ENCODE results near the gene GPC2. TPM values are rescaled to one million over a fixed set of nuclear protein-coding genes. Genes with fewer than 3 reads are reported as not detected.

The GPC2 gene
- total RNA-seq, 1 donor from 2014 or later, result 1.3 TPM

DNA sequence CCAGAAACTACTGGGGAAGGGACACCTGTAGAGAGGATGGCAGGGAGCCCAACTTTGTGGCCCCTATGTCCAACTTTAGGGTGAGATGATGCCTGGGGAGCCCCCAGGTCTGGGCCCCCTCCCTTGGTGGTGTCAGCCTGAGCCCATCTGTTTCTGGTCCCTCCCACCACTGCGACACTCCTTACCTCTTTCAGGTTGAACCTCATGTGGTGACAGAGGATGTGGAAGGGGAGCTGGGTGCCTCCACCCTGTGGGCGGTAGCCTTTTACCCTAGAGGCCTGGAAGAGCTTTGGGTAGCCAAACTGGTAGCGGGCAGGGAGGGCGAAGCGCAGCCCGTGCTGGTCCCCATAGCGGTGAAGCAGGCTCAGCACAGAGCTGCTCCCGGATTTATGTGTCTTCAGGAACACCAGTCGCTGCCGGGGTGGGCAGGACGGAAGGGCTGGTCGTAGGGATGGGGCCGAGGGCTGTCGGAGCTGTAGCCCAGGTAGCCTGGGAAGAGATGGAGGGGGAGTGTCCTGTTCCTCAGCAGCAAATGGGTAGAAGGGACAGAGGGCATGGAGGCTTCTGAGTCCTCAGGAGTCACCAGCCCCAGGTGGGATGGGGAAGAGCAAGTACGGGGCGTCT is 10.8 kb downstream of the GPC2 start:
- H3K36me3 ChIP-seq (ENCODE audit: control insufficient read depth, insufficient read depth, low read length), result no peaks in the 10 kb centered on the region
- TF ChIP-seq, protein P1, sequence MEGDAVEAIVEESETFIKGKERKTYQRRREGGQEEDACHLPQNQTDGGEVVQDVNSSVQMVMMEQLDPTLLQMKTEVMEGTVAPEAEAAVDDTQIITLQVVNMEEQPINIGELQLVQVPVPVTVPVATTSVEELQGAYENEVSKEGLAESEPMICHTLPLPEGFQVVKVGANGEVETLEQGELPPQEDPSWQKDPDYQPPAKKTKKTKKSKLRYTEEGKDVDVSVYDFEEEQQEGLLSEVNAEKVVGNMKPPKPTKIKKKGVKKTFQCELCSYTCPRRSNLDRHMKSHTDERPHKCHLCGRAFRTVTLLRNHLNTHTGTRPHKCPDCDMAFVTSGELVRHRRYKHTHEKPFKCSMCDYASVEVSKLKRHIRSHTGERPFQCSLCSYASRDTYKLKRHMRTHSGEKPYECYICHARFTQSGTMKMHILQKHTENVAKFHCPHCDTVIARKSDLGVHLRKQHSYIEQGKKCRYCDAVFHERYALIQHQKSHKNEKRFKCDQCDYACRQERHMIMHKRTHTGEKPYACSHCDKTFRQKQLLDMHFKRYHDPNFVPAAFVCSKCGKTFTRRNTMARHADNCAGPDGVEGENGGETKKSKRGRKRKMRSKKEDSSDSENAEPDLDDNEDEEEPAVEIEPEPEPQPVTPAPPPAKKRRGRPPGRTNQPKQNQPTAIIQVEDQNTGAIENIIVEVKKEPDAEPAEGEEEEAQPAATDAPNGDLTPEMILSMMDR (IDR thresholded peaks at IDR 0.05; ENCODE audit: insufficient read depth, low read length, severe bottlenecking), result no peak
- H3K27me3 ChIP-seq (ENCODE audit: control insufficient read depth, insufficient read depth, low read length), result peaks cover 6% of the 10 kb centered on the region
- no peak overlapping the region for H3K4me3 ChIP-seq (ENCODE audit: low read depth, low read length)
- no peak for FAIRE-seq
- DNase-seq (ENCODE audit: low read depth), result no peak

GRCh38 chr7:100163871-100164270 is 13.3 kb downstream of the GPC2 start:
- H3K36me3 ChIP-seq (ENCODE audit: control insufficient read depth, insufficient read depth, low read length), result no peaks in the 10 kb centered on the region
- TF ChIP-seq, protein P1 (IDR thresholded peaks at IDR 0.05; ENCODE audit: insufficient read depth, low read length, severe bottlenecking), result no peak
- DNase-seq (ENCODE audit: low read depth) (no peak), FAIRE-seq (no peak)
- no peak overlapping the region for H3K4me3 ChIP-seq (ENCODE audit: low read depth, low read length)
- no peaks in the 10 kb centered on the region for H3K27me3 ChIP-seq (ENCODE audit: control insufficient read depth, insufficient read depth, low read length)

- FAIRE-seq (no peak), DNase-seq (ENCODE audit: low read depth) (peak; percentile 83)
- H3K36me3 ChIP-seq (ENCODE audit: control insufficient read depth, insufficient read depth, low read length), result no peaks in the 10 kb centered on the region
- TF ChIP-seq, protein P1 (IDR thresholded peaks at IDR 0.05; ENCODE audit: insufficient read depth, low read length, severe bottlenecking), result no peak
- no peaks in the 10 kb centered on the region for H3K27me3 ChIP-seq (ENCODE audit: control insufficient read depth, insufficient read depth, low read length)
- no peak overlapping the region for H3K4me3 ChIP-seq (ENCODE audit: low read depth, low read length)
Measured at GRCh38 chr7:100163006-100163531, 14.1 kb downstream of the GPC2 start.

- Histone ChIP-seq H3K36me3 (ENCODE audit: control insufficient read depth, insufficient read depth, low read length) (peaks cover 13% of the 10 kb centered on the region), H3K4me3 (ENCODE audit: low read depth, low read length) (no peak overlapping the region), H3K27me3 (ENCODE audit: control insufficient read depth, insufficient read depth, low read length) (no peaks in the 10 kb centered on the region)
- TF ChIP-seq, protein P1 (IDR thresholded peaks at IDR 0.05; ENCODE audit: insufficient read depth, low read length, severe bottlenecking), result no peak
- no peak for FAIRE-seq
- no peak for DNase-seq (ENCODE audit: low read depth)
Measured at GRCh38 chr7:100160067-100160466, 17.1 kb downstream of the GPC2 start.

DNA sequence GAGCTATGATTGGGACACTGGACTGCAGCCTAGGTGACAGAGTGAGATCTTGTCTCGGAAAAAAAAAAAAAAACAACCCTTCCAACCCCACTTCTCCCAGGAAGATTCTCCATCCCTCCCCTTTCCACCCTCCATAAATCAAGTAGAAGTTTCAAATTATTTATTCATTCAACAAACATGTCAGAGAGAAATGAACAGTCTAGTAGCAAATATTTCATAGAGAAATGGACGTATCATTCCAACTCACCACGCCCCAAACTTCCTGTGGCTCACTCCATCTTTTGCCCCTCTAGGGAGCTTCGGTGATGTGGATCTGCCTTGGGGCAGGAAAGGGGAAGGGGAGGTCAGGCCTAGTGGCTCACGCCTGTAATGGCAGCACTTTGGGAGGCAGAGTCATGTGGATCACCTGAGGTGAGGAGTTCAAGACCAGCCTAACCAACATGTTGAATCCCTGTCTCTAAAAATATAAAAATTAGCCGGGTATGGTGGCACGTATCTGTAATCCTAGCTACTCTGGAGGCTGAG is 18.0 kb downstream of the GPC2 start:
- peak overlapping the region; percentile 78 for H3K4me3 ChIP-seq (ENCODE audit: low read depth, low read length)
- peaks cover 17% of the 10 kb centered on the region for H3K36me3 ChIP-seq (ENCODE audit: control insufficient read depth, insufficient read depth, low read length)
- FAIRE-seq (no peak), DNase-seq (ENCODE audit: low read depth) (no peak)
- TF ChIP-seq, protein P1 (IDR thresholded peaks at IDR 0.05; ENCODE audit: insufficient read depth, low read length, severe bottlenecking), result no peak
- H3K27me3 ChIP-seq (ENCODE audit: control insufficient read depth, insufficient read depth, low read length), result no peaks in the 10 kb centered on the region

Measured in bronchial epithelial cell (primary cell).